Heart right ventricle (tissue), 16 donors: ENCODE results near the gene SLC28A3. TPM values are rescaled to one million over a fixed set of nuclear protein-coding genes. Genes with fewer than 3 reads are reported as not detected.

ENCODE experiments used
- ATAC-seq, 8 donors: fragments of 200-7000 bp; cut with Tn5 transposase; one replicate each; pipeline ENCODE4 v1.9.1; 2020; ENCODE audit warnings: mild to moderate bottlenecking in 8 of 8, moderate library complexity in 8 of 8, moderate number of reproducible peaks in 1 of 8
- DNase-seq, 2 donors: peaks; one replicate each; pipeline ENCODE4 v3.0.0-alpha.2; 2020
- H3K27ac ChIP-seq, 10 donors: fragments of 200-600 bp; sonication (generic) in 2 of 10; one replicate each; pipeline versions ENCODE4 v1.5.0 to v1.8.0; 2020 to 2022; ENCODE audit warnings: mild to moderate bottlenecking in 3 of 10
- H3K27me3 ChIP-seq, 7 donors: fragments of 200-600 bp; one replicate each; pipeline ENCODE4 v1.8.0; 2021 to 2022; ENCODE audit warnings: mild to moderate bottlenecking in 2 of 7
- H3K36me3 ChIP-seq, 9 donors: fragments of 200-600 bp; sonication (generic) in 1 of 9; one replicate each; pipeline versions ENCODE4 v1.5.0 to v1.8.0; 2020 to 2022; ENCODE audit warnings: mild to moderate bottlenecking in 2 of 9
- H3K4me1 ChIP-seq, 9 donors: fragments of 200-600 bp; sonication (generic) in 1 of 9; one replicate each; pipeline versions ENCODE4 v1.5.0 to v1.8.0; 2020 to 2022; ENCODE audit warnings: mild to moderate bottlenecking in 4 of 9
- H3K4me3 ChIP-seq, 10 donors: fragments of 200-600 bp; sonication (generic) in 2 of 10; one replicate each; pipeline versions ENCODE4 v1.5.0 to v1.8.0; 2020 to 2022; ENCODE audit warnings: mild to moderate bottlenecking in 7 of 10, moderate library complexity in 2 of 10
- H3K9me3 ChIP-seq, 11 donors: fragments of 200-600 bp in 10 of 11; sonication (generic) in 2 of 11; one replicate each; pipeline versions ENCODE4 v1.5.0 to v1.8.0; 2013 to 2022; ENCODE audit warnings: mild to moderate bottlenecking in 2 of 11, control low read depth in 1 of 11, moderate library complexity in 1 of 11
- WGBS, 2 donors: extraction: QIAGEN DNeasy Blood & Tissue Kit; methylation state at CpG; one replicate each; pipeline ENCODE4 v1.1.7; 2013; ENCODE audit warnings: inconsistent platforms in 1 of 2; 5-methylcytosine and 5-hydroxymethylcytosine counted together
- intact Hi-C, 10 donors: fragments of 100-400 bp; cut with DNase I; formaldehyde crosslinking; loops; one replicate each; pipeline versions ENCODE4 v1.11.1 to v1.14.2; 2022
- polyA plus RNA-seq, 2 donors: library from polyadenylated mRNA; stranded (reverse); fragments of 200-250 nt; gene quantifications; one replicate each; pipeline ENCODE4 v1.2.3, GENCODE V29; 2013
- total RNA-seq, 10 donors: library from RNA; stranded (reverse); fragmentation: NEBNext Ultra II Directional in 3 of 10; extraction: Animal tissue kit (Norgen Biotek cat#: 25700) in 3 of 10; gene quantifications; one replicate each; pipeline versions ENCODE4 v1.2.1 to v1.2.4, GENCODE V29; 2021 to 2023
- TF ChIP-seq, protein P1 (sequence below), 9 donors: fragments of 200-600 bp; sonication (generic) in 2 of 9; IDR thresholded peaks; one replicate each; pipeline versions ENCODE4 v1.5.0 to v1.8.0; 2021 to 2022; ENCODE audit warnings: antibody characterized with exemption in 9 of 9, mild to moderate bottlenecking in 5 of 9, moderate library complexity in 1 of 9
- donor health status: Arrhythmogenic right ventricular cardiomyopathy.
- donor health status: ischemic (EF 13 %, LVEDD 7.1; RV severe dilation, severe dysfunction).
- donor health status: healthy with polysubstance abuse.
- donor health status: DM: no; HTN: yes; CAD: no.
- donor health status: DM: no; HTN: no; CAD: no.
- donor health status: ischemic (EF 25% LVEDD 6.9; RV normal size, moderate dysfunction).
- donor health status: ischemic (EF 25% LVEDD 5.7; RV mildly dilated, moderate dysfunction).
- donor health status: healthy.
- donor health status: DM: yes; HTN: yes; CAD: no.
- donor health status: Ischemic cardiomyopathy.
- donor health status: ischemic (EF 35%, LVEDD 5.7; RV mildly dilated, moderate dysfunction).
- donor health status: nonischemic (EF 11% LVEDD 7.7; RV severe dilation, severe dysfunction).
- donor health status: DM: yes; HTN: yes; CAD: no.
- donor health status: PGD.
- donor health status: ischemic (EF 29% LVEDD 5.4; RV normal size, mild dysfunction).
- donor health status: nonischemic (EF 23%, LVEDD 6.1; RV moderate dilation, normal function).

Gene SLC28A3
- total and polyA plus RNA-seq, 12 donors = 0.01 to 0.65 (median 0.18) TPM; not detected in 1

DNA sequence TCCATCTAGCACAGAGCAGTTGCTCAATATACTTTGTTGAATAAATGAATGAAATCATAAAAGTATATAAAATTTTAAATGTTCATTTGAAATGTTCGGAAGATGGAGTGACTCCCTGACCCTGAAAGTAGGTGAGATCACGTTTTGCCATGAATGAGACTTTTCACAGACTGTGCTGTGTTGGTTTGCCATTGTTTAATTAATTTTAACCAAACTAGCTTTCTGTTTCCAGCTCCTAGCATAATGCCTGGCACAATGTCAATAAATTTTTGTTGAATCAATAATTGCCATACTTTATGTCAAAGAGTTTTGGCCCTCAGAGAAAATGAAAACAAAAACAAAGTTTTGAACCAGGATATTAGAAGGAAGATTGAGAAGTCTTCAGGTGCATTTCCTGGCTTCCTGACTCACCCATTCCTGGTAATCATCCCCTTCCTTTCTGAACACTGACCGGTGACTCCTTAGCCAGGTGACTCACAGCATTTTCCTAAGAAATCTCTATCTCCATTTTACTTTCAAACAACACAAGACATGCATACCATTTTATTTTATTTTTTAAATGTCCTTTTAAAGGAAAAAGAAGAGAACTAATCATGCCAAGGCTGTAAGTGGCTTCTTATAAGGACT, 15.1 kb downstream of the SLC28A3 start:
- WGBS, 2 donors = 78 to 80% methylated on average over 3 of the region's 3 CpGs
- TF ChIP-seq, protein P1, sequence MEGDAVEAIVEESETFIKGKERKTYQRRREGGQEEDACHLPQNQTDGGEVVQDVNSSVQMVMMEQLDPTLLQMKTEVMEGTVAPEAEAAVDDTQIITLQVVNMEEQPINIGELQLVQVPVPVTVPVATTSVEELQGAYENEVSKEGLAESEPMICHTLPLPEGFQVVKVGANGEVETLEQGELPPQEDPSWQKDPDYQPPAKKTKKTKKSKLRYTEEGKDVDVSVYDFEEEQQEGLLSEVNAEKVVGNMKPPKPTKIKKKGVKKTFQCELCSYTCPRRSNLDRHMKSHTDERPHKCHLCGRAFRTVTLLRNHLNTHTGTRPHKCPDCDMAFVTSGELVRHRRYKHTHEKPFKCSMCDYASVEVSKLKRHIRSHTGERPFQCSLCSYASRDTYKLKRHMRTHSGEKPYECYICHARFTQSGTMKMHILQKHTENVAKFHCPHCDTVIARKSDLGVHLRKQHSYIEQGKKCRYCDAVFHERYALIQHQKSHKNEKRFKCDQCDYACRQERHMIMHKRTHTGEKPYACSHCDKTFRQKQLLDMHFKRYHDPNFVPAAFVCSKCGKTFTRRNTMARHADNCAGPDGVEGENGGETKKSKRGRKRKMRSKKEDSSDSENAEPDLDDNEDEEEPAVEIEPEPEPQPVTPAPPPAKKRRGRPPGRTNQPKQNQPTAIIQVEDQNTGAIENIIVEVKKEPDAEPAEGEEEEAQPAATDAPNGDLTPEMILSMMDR (IDR thresholded peaks at IDR 0.05) = no peak
- ATAC-seq (no peak), DNase-seq (no peak)
- H3K9me3 ChIP-seq = peaks cover 0 to 22% (median 6%) of the 10 kb centered on the region in 11 donors
- H3K27ac ChIP-seq = no peak overlapping the region
- no peak overlapping the region for H3K4me3 ChIP-seq
- H3K36me3 ChIP-seq = no peaks in the 10 kb centered on the region
- intact Hi-C loops = no loop called here
- peaks cover 0 to 26% (median 0%) of the 10 kb centered on the region in 9 donors for H3K4me1 ChIP-seq
- no peaks in the 10 kb centered on the region for H3K27me3 ChIP-seq

DNA sequence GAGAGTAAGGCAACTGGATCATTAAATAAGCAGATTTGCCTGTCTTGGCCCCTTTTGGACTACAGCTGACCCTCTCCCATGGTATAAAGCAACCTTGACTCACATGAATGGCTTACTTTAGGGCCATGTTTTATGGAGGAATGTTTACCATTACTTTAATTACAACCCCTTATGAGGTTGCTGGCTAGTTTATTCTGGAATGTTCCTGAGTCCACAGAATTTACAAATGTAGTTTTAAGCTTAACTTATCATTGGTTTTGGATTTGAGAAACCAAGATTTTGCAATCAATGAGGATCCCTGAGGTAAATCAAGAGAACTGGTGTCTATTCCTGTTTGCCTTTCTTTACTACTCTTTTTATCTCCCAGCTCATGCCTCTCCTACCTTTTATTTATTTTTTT, 15.7 kb downstream of the SLC28A3 start:
- Histone ChIP-seq H3K27ac (peak overlapping the region in 1 of 10 donors; percentile 70), H3K4me1 (peaks cover 0 to 22% (median 0%) of the 10 kb centered on the region in 9 donors), H3K36me3 (no peaks in the 10 kb centered on the region), H3K27me3 (no peaks in the 10 kb centered on the region), H3K4me3 (no peak overlapping the region), H3K9me3 (peaks cover 0 to 22% (median 6%) of the 10 kb centered on the region in 11 donors)
- intact Hi-C loops = no loop called here
- DNase-seq = no peak
- TF ChIP-seq, protein P1 (IDR thresholded peaks at IDR 0.05) = no peak
- ATAC-seq = no peak

DNA sequence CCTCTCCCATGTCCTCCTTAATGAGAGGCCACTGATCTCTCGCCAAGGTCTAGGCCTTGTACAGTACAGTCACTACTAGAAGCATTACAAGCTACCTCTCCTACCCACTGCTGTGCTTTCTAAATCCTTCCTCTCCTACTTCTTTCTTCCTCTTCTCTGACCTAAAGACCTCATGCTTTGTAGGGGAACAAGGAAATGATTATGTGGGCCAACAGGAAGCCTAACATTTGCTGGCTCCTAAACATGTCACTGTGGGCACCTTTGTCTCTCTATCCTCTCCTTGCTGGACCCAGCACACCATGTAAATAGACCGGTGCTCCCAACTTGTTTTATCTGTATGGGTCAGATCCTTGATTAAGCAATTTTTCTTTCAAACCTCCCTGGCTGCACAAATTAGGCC, 16.7 kb downstream of the SLC28A3 start:
- Histone ChIP-seq H3K36me3 (no peaks in the 10 kb centered on the region), H3K4me1 (peaks cover 0 to 22% (median 0%) of the 10 kb centered on the region in 9 donors), H3K4me3 (no peak overlapping the region), H3K9me3 (peaks cover 0 to 17% (median 3%) of the 10 kb centered on the region in 11 donors), H3K27ac (peak overlapping the region in 1 of 10 donors; percentile 70), H3K27me3 (no peaks in the 10 kb centered on the region)
- intact Hi-C loops = no loop called here
- DNase-seq (no peak), ATAC-seq (peak in 2 of 8 donors; percentile 17 to 24)
- 63 to 72% methylated on average over 2 of the region's 2 CpGs for WGBS, 2 donors
- TF ChIP-seq, protein P1 (IDR thresholded peaks at IDR 0.05) = no peak

DNA sequence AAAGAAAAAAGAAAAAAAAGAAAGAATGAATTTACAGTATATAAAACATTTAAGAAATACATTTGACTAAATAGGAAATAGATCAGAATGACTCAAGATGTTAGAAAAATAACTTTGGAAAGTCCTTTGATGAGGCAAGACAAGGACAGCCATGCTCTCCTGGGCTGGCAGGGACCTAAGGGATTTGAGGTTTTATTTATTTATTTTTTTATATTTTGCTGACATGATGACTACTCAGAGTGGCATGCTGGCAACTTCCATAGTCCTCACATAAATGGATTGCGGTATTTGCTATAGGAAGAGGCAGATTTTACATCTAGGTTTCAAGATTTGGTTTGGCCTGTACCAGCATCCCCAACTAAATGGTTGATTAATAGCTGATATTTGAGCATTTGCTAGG, 17.7 kb downstream of the SLC28A3 start:
- no peak for ATAC-seq
- no peaks in the 10 kb centered on the region for H3K27me3 ChIP-seq
- H3K9me3 ChIP-seq = peaks cover 0 to 7% (median 0%) of the 10 kb centered on the region in 11 donors
- no peak for DNase-seq
- H3K4me1 ChIP-seq = peaks cover 0 to 25% (median 0%) of the 10 kb centered on the region in 9 donors
- intact Hi-C loops = no loop called here
- H3K36me3 ChIP-seq = no peaks in the 10 kb centered on the region
- WGBS, 2 donors = 97 to 100% methylated on average over 1 of the region's 1 CpG
- TF ChIP-seq, protein P1 (IDR thresholded peaks at IDR 0.05) = no peak
- no peak overlapping the region for H3K4me3 ChIP-seq
- no peak overlapping the region for H3K27ac ChIP-seq
